Measurements from ENCODE around the gene S100A7A. TPM values are rescaled to one million over a fixed set of nuclear protein-coding genes. Genes with fewer than 3 reads are reported as not detected.

S100A7A gene
- total and polyA plus RNA-seq, 2 donors (not counting 3 experiments of a cell fraction or from before 2014, with no cell fraction given): not detected

- Histone ChIP-seq H3K9me3 (replicated peaks; ENCODE audit: control insufficient read depth, insufficient read depth, low read length) (no peaks in the 10 kb centered on the region), H3K9ac (replicated peaks; ENCODE audit: extremely low read depth, insufficient read depth, low read length) (no peak overlapping the region), H3K4me3 (replicated peaks in 1 of 3; ENCODE audit: insufficient read depth in 1 of 3, low read depth in 1 of 3, low read length in 3 of 3) (no peak overlapping the region), H3K4me1 (ENCODE audit: control insufficient read depth, extremely low read depth, insufficient read depth, low read length) (no peaks in the 10 kb centered on the region), H3K9me1 (replicated peaks; ENCODE audit: control insufficient read depth, extremely low read depth, insufficient read depth, low read length) (no peaks in the 10 kb centered on the region), H3K27me3 (ENCODE audit: control insufficient read depth in 2 of 2, insufficient read depth in 2 of 2, low read length in 2 of 2) (no peaks in the 10 kb centered on the region), H4K20me1 (replicated peaks; ENCODE audit: control insufficient read depth, extremely low read depth, insufficient read depth, low read length) (no peaks in the 10 kb centered on the region), H3K79me2 (ENCODE audit: control insufficient read depth, insufficient read depth, low read length) (no peaks in the 10 kb centered on the region), H2AFZ (ENCODE audit: low read depth, low read length) (no peak overlapping the region), H3K4me2 (ENCODE audit: insufficient read depth, low read length) (no peak overlapping the region), H3K27ac (ENCODE audit: insufficient read depth, low read depth, low read length) (no peak overlapping the region), H3K36me3 (ENCODE audit: control insufficient read depth in 2 of 2, extremely low read depth in 1 of 2, insufficient read depth in 2 of 2, low read length in 2 of 2) (no peaks in the 10 kb centered on the region)
- BruUV-seq (replicated peaks): no TSS peak
- ChIA-PET CTCF (no interaction called here), POLR2A (no interaction called here)
- no peak for TF ChIP-seq FOS (IDR thresholded peaks at IDR 0.05; ENCODE audit: borderline replicate concordance, insufficient read depth, low read length)
- TF ChIP-seq CTCF (IDR thresholded peaks at IDR 0.05; ENCODE audit: extremely low read depth in 1 of 2, insufficient read depth in 1 of 2, low read depth in 1 of 2, low read length in 2 of 2): no peak
- no peak for TF ChIP-seq MAX (IDR thresholded peaks at IDR 0.05; ENCODE audit: insufficient read depth, insufficient read length)
- no peak for TF ChIP-seq POLR2AphosphoS5 (IDR thresholded peaks at IDR 0.05; ENCODE audit: insufficient read depth, low read depth, low read length)
- no peak for TF ChIP-seq POLR2A (IDR thresholded peaks at IDR 0.05; ENCODE audit: low read depth, low read length)
- TF ChIP-seq MYC (IDR thresholded peaks at IDR 0.05; ENCODE audit: low read depth, low read length): no peak
- TF ChIP-seq GATA2 (IDR thresholded peaks at IDR 0.05; ENCODE audit: insufficient read depth, insufficient read length, low read depth, low read length): no peak
- no peak for TF ChIP-seq JUN (IDR thresholded peaks at IDR 0.05; ENCODE audit: borderline replicate concordance, insufficient read depth, insufficient read length, low read depth)
- TF ChIP-seq EZH2 (IDR thresholded peaks at IDR 0.05; ENCODE audit: borderline replicate concordance, low read depth, low read length, severe bottlenecking): no peak
- DNase-seq (ENCODE audit: low read depth, low spot score) (no peak), FAIRE-seq (no peak)
- dilution Hi-C loops (cut with MboI; ENCODE audit: extremely low pct_ligation_motif_present, low sequenced_read_pairs): no loop called here
- intact Hi-C loops (cut with micrococcal nuclease): no loop called here
Observed at GRCh38 chr1:153387001-153387400, 29.3 kb upstream of the S100A7A start.

All from endothelial cell of umbilical vein (primary cell).